ENCODE results near the gene HNRNPK.

GRCh38 chr9:83962165-83962564, 17.9 kb downstream of the HNRNPK start:
- TF ChIP-seq POLR2AphosphoS5 (IDR thresholded peaks at IDR 0.05), result no peak
- no peak for TF ChIP-seq POLR2A (IDR thresholded peaks at IDR 0.05)
- TF ChIP-seq CTCF (IDR thresholded peaks at IDR 0.05), result no peak
- no peak for TF ChIP-seq EP300 (IDR thresholded peaks at IDR 0.05; ENCODE audit: low read depth)
